CD4-positive, alpha-beta T cell treated with Interleukin-17A for 1 hour (primary cell): Measurements from ENCODE around the gene CCDC146.
"Not testable (repeated sequence)": the region's sequence is repeated elsewhere in the genome, so short reads cannot be mapped to it uniquely, and the experiment has no call there.

Source experiments
- DNase-seq: peaks from one replicate; pipeline ENCODE4 v3.0.0-alpha.2; 2020

The CCDC146 gene

GRCh38 chr7:77248154-77248553, 125.7 kb downstream of the CCDC146 start:
- no peak for DNase-seq

- DNase-seq, result no peak
Observed at GRCh38 chr7:77252506-77252905, 130.1 kb downstream of the CCDC146 start.

- no peak for DNase-seq
Observed at GRCh38 chr7:77253151-77253550, 130.7 kb downstream of the CCDC146 start.

GRCh38 chr7:77254429-77254828, 132.0 kb downstream of the CCDC146 start:
- no peak for DNase-seq

- no peak for DNase-seq
Observed at GRCh38 chr7:77254915-77255314, 132.5 kb downstream of the CCDC146 start.

GRCh38 chr7:77258014-77258413, 135.6 kb downstream of the CCDC146 start:
- DNase-seq, result no peak

- DNase-seq, result no peak
Observed at GRCh38 chr7:77258593-77258992, 136.2 kb downstream of the CCDC146 start.

- DNase-seq, result no peak
Observed at GRCh38 chr7:77262316-77262715, 139.9 kb downstream of the CCDC146 start.

- no peak for DNase-seq
Observed at GRCh38 chr7:77265666-77266065, 143.3 kb downstream of the CCDC146 start.

- DNase-seq, result no peak
Observed at GRCh38 chr7:77266291-77266794, 143.9 kb downstream of the CCDC146 start.

- DNase-seq, result no peak
Observed at GRCh38 chr7:77269360-77270093, 147.1 kb downstream of the CCDC146 start.

GRCh38 chr7:77270094-77270480, 147.7 kb downstream of the CCDC146 start:
- no peak for DNase-seq

- no peak for DNase-seq
Observed at GRCh38 chr7:77271766-77272165, 149.4 kb downstream of the CCDC146 start.

GRCh38 chr7:77275663-77276062, 153.2 kb downstream of the CCDC146 start:
- DNase-seq, result not testable (repeated sequence)

GRCh38 chr7:77276120-77276519, 153.7 kb downstream of the CCDC146 start:
- no peak for DNase-seq

GRCh38 chr7:77281780-77282478, 159.5 kb downstream of the CCDC146 start:
- no peak for DNase-seq

GRCh38 chr7:77282897-77283296, 160.5 kb downstream of the CCDC146 start:
- DNase-seq, result no peak

GRCh38 chr7:77284005-77284404, 161.6 kb downstream of the CCDC146 start:
- no peak for DNase-seq

GRCh38 chr7:77284616-77285015, 162.2 kb downstream of the CCDC146 start:
- no peak for DNase-seq

GRCh38 chr7:77288676-77289320, 166.4 kb downstream of the CCDC146 start:
- no peak for DNase-seq

GRCh38 chr7:77289387-77289786, 167.0 kb downstream of the CCDC146 start:
- no peak for DNase-seq

- DNase-seq, result no peak
Observed at GRCh38 chr7:77290425-77290824, 168.0 kb downstream of the CCDC146 start.

- DNase-seq, result no peak
Observed at GRCh38 chr7:77293046-77293445, 170.6 kb downstream of the CCDC146 start.

- DNase-seq, result no peak
Observed at GRCh38 chr7:77295549-77295948, 173.1 kb downstream of the CCDC146 start.
